Measurements from ENCODE around the gene TMEM245. TPM values are rescaled to one million over a fixed set of nuclear protein-coding genes. Genes with fewer than 3 reads are reported as not detected.

Gene TMEM245
- total and polyA plus RNA-seq, 2 of the 13 experiments (the other 11 are each of a cell fraction or from before 2014, with no cell fraction given), result 53.5 to 55.4 TPM

DNA sequence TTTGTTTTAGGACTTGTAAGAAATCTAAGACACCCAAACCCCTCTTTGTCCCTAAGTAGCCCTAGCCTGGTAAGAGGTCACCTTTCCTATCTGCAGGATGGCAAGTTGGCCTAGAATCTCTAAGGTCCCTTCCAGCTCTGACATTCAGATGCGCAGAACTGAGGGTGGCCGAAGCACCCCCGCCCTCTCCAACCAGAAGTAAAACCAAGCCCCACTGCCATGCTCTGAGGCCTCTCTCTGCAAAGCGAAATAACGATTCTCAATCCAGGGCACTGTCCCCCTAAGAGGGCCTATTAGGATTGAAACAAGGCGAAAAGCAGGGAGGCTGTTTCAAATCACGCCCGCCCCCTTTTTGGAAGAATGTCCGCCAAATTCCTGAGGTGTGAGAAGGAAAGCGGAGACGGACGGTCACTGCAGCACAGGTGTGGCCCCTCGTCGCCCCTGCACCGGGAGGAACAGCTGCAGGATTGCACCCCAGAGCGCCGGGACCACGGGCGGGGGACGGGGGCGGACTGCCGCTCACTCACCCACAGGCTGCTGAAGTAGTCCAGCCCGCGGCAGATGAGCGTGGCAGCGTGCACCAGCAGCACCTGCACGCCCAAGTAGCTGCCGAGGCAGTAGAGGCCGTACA is 824 bp downstream of the TMEM245 start (continued):
- TF ChIP-seq ZNF318 (CRISPR knock-in tag; IDR thresholded peaks at IDR 0.05) (no peak), MTA1 (CRISPR knock-in tag; IDR thresholded peaks at IDR 0.05; ENCODE audit: borderline replicate concordance) (0 out of 2 replicates have a peak, but pooled peaks have one; percentile 35), ZNF543 (CRISPR knock-in tag; IDR thresholded peaks at IDR 0.05) (no peak), GMEB1 (CRISPR knock-in tag; IDR thresholded peaks at IDR 0.05; ENCODE audit: borderline replicate concordance) (no peak), ZNF431 (CRISPR knock-in tag; IDR thresholded peaks at IDR 0.05; ENCODE audit: borderline replicate concordance, low read depth) (peak; percentile 19; the same call in 1 of the 2 replicates), ZNF329 (CRISPR knock-in tag; IDR thresholded peaks at IDR 0.05; ENCODE audit: low read depth) (no peak), ZNF780A (CRISPR knock-in tag; IDR thresholded peaks at IDR 0.05) (no peak), ZBTB7A (CRISPR knock-in tag; IDR thresholded peaks at IDR 0.05) (no peak)
- TF ChIP-seq, protein P1, sequence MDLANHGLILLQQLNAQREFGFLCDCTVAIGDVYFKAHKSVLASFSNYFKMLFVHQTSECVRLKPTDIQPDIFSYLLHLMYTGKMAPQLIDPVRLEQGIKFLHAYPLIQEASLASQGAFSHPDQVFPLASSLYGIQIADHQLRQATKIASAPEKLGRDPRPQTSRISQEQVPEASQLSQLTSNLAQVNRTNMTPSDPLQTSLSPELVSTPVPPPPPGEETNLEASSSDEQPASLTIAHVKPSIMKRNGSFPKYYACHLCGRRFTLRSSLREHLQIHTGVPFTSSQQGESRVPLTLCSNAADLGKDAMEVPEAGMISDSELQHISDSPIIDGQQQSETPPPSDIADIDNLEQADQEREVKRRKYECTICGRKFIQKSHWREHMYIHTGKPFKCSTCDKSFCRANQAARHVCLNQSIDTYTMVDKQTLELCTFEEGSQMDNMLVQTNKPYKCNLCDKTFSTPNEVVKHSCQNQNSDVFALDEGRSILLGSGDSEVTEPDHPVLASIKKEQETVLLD (CRISPR knock-in tag; IDR thresholded peaks at IDR 0.05; ENCODE audit: low read depth), result no peak
- TF ChIP-seq, protein P2, sequence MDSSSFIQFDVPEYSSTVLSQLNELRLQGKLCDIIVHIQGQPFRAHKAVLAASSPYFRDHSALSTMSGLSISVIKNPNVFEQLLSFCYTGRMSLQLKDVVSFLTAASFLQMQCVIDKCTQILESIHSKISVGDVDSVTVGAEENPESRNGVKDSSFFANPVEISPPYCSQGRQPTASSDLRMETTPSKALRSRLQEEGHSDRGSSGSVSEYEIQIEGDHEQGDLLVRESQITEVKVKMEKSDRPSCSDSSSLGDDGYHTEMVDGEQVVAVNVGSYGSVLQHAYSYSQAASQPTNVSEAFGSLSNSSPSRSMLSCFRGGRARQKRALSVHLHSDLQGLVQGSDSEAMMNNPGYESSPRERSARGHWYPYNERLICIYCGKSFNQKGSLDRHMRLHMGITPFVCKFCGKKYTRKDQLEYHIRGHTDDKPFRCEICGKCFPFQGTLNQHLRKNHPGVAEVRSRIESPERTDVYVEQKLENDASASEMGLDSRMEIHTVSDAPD (CRISPR knock-in tag; IDR thresholded peaks at IDR 0.05), result no peak

Data from HepG2 (cell line).